ENCODE data around the gene MIF. TPM values are rescaled to one million over a fixed set of nuclear protein-coding genes. Genes with fewer than 3 reads are reported as not detected.

The MIF gene
- total and polyA plus RNA-seq, 2 donors (not counting 3 experiments of a cell fraction or from before 2014, with no cell fraction given) = 529 to 674 TPM

- ChIA-PET POLR2A (interaction anchor here (0.7 to 1.4 kb wide), 3 partner anchors 15 to 37 kb away, joined by 4 to 10 read pairs (median 5); partner anchors contain the start of gene SLC2A11), CTCF (interaction anchor here (0.6 to 2.1 kb wide), 22 partner anchors 8 to 280 kb away, joined by 3 to 39 read pairs (median 5); partner anchors contain the start of gene SLC2A11)
- peak; percentile 68 for DNase-seq (ENCODE audit: low read depth, low spot score)
- Histone ChIP-seq H3K27ac (ENCODE audit: insufficient read depth, low read depth, low read length) (peak overlapping the region; percentile 45), H3K36me3 (ENCODE audit: control insufficient read depth in 2 of 2, extremely low read depth in 1 of 2, insufficient read depth in 2 of 2, low read length in 2 of 2) (peaks cover 0 to 14% of the 10 kb centered on the region in 2 experiments), H3K79me2 (ENCODE audit: control insufficient read depth, insufficient read depth, low read length) (peaks cover 20% of the 10 kb centered on the region), H3K9me1 (replicated peaks; ENCODE audit: control insufficient read depth, extremely low read depth, insufficient read depth, low read length) (no peaks in the 10 kb centered on the region), H3K9ac (replicated peaks; ENCODE audit: extremely low read depth, insufficient read depth, low read length) (peak overlapping the region; percentile 74), H4K20me1 (replicated peaks; ENCODE audit: control insufficient read depth, extremely low read depth, insufficient read depth, low read length) (no peaks in the 10 kb centered on the region), H2AFZ (ENCODE audit: low read depth, low read length) (peak overlapping the region; percentile 23), H3K27me3 (ENCODE audit: control insufficient read depth in 2 of 2, insufficient read depth in 2 of 2, low read length in 2 of 2) (no peaks in the 10 kb centered on the region), H3K4me2 (ENCODE audit: insufficient read depth, low read length) (peak overlapping the region; percentile 66), H3K4me3 (replicated peaks in 1 of 3; ENCODE audit: insufficient read depth in 1 of 3, low read depth in 1 of 3, low read length in 3 of 3) (peak overlapping the region; percentile 69 to 91 (median 77)), H3K4me1 (ENCODE audit: control insufficient read depth, extremely low read depth, insufficient read depth, low read length) (peaks cover 13% of the 10 kb centered on the region), H3K9me3 (replicated peaks; ENCODE audit: control insufficient read depth, insufficient read depth, low read length) (no peaks in the 10 kb centered on the region)
- intact Hi-C loops (cut with micrococcal nuclease) = loop anchor here (1.0 kb wide), 2 partner anchors 19 to 33 kb away; no protein-coding TSS in a partner anchor
- dilution Hi-C loops (cut with MboI; ENCODE audit: extremely low pct_ligation_motif_present, low sequenced_read_pairs) = no loop called here
- TF ChIP-seq FOS (IDR thresholded peaks at IDR 0.05; ENCODE audit: borderline replicate concordance, insufficient read depth, low read length) (no peak), MYC (IDR thresholded peaks at IDR 0.05; ENCODE audit: low read depth, low read length) (no peak), MAX (IDR thresholded peaks at IDR 0.05; ENCODE audit: insufficient read depth, insufficient read length) (peak; percentile 80), JUN (IDR thresholded peaks at IDR 0.05; ENCODE audit: borderline replicate concordance, insufficient read depth, insufficient read length, low read depth) (no peak), POLR2AphosphoS5 (IDR thresholded peaks at IDR 0.05; ENCODE audit: insufficient read depth, low read depth, low read length) (peak; percentile 62), CTCF (IDR thresholded peaks at IDR 0.05; ENCODE audit: extremely low read depth in 1 of 2, insufficient read depth in 1 of 2, low read depth in 1 of 2, low read length in 2 of 2) (peak; percentile 32 to 47), GATA2 (IDR thresholded peaks at IDR 0.05; ENCODE audit: insufficient read depth, insufficient read length, low read depth, low read length) (no peak), POLR2A (IDR thresholded peaks at IDR 0.05; ENCODE audit: low read depth, low read length) (no peak), EZH2 (IDR thresholded peaks at IDR 0.05; ENCODE audit: borderline replicate concordance, low read depth, low read length, severe bottlenecking) (no peak)
- peak; percentile 78 for FAIRE-seq
- BruUV-seq (replicated peaks) = TSS peak; percentile 87
Observed at GRCh38 chr22:23894710-23895598, 771 bp downstream of the MIF start.
